HEK293 (cell line): ENCODE data around the gene POR.

Experiments
- CTCF ChIA-PET: fragments of 350-600 bp; formaldehyde crosslinking; extraction: SDS; loops from one replicate; lab custom pipeline; 2021; ENCODE audit warnings: antibody characterized with exemption; lab: Yijun Ruan, JAX
- POLR2A ChIA-PET: fragments of 300-600 bp; formaldehyde crosslinking; extraction: SDS; loops from one replicate; lab custom pipeline; 2020; ENCODE audit warnings: antibody characterized with exemption, inconsistent platforms; lab: Yijun Ruan, JAX
- H3K27ac ChIP-seq: fragments of 200-500 bp; sonication (Bioruptor generic); 2 replicates; pipeline ENCODE4 v1.5.1; 2014; ENCODE audit warnings: low read depth, low read length, control low read depth, inconsistent platforms; ENCODE audit errors: extremely low read depth
- H3K36me3 ChIP-seq, 2 experiments: fragments of 200-500 bp in 1 of 2; sonication (Bioruptor generic) in 1 of 2; 1 replicate in 1 of 2; 2 replicates in 1 of 2; pipeline ENCODE4 v1.5.1; 2014 to 2017; ENCODE audit warnings: inconsistent platforms in 2 of 2, low read length in 2 of 2; ENCODE audit not compliant: control insufficient read depth in 2 of 2, insufficient read depth in 1 of 2
- H3K4me1 ChIP-seq: fragments of 200-500 bp; sonication (Bioruptor generic); 2 replicates; pipeline ENCODE4 v1.5.1; 2014; ENCODE audit warnings: mild to moderate bottlenecking, low read length, inconsistent platforms; ENCODE audit not compliant: control insufficient read depth, insufficient read depth
- H3K4me3 ChIP-seq: 2 replicates; pipeline ENCODE4 v1.5.1; 2011; ENCODE audit warnings: low read depth, mild to moderate bottlenecking, control low read depth, low read length, moderate library complexity
- H3K9me3 ChIP-seq: fragments of 200-500 bp; sonication (Bioruptor generic); 2 replicates; pipeline ENCODE4 v1.5.1; 2014; ENCODE audit warnings: low read depth, low read length, inconsistent platforms; ENCODE audit not compliant: control insufficient read depth, insufficient read depth
- BCL11B ChIP-seq: fragments of 450-650 bp; formaldehyde crosslinking; IDR thresholded peaks from 2 replicates; pipeline ENCODE4 v1.5.1; 2016; ENCODE audit warnings: low read depth, missing biosample characterization, missing genetic modification characterization
- GLIS1 ChIP-seq: fragments of 450-650 bp; formaldehyde crosslinking; IDR thresholded peaks from 2 replicates; pipeline ENCODE4 v1.5.1; 2016; ENCODE audit warnings: missing biosample characterization, missing genetic modification characterization
- KLF10 ChIP-seq: fragments of 450-650 bp; IDR thresholded peaks from 2 replicates; pipeline ENCODE4 v1.5.1; 2018; ENCODE audit warnings: missing biosample characterization, mild to moderate bottlenecking, missing genetic modification characterization
- SCRT1 ChIP-seq: fragments of 450-650 bp; formaldehyde crosslinking; IDR thresholded peaks from 2 replicates; pipeline ENCODE4 v1.5.1; 2016; ENCODE audit warnings: missing biosample characterization, missing genetic modification characterization, borderline replicate concordance
- TCF7L2 ChIP-seq: IDR thresholded peaks from 2 replicates; pipeline ENCODE4 v1.6.1; 2011; ENCODE audit warnings: low read depth, mild to moderate bottlenecking, inconsistent platforms, low read length, moderate library complexity, borderline replicate concordance
- ZFP3 ChIP-seq: fragments of 450-650 bp; formaldehyde crosslinking; IDR thresholded peaks from 2 replicates; pipeline ENCODE4 v1.5.1; 2016; ENCODE audit warnings: low read depth, missing biosample characterization, missing genetic modification characterization
- ZIC2 ChIP-seq: fragments of 450-650 bp; formaldehyde crosslinking; IDR thresholded peaks from 2 replicates; pipeline ENCODE4 v1.5.1; 2016; ENCODE audit warnings: missing biosample characterization, missing genetic modification characterization
- ZNF140 ChIP-seq: fragments of 450-650 bp; formaldehyde crosslinking; IDR thresholded peaks from 2 replicates; pipeline ENCODE4 v1.5.1; 2016; ENCODE audit warnings: missing biosample characterization, missing genetic modification characterization
- ZNF362 ChIP-seq: fragments of 450-650 bp; formaldehyde crosslinking; IDR thresholded peaks from 2 replicates; pipeline ENCODE4 v1.5.1; 2016; ENCODE audit warnings: missing biosample characterization, missing genetic modification characterization
- ZNF521 ChIP-seq: fragments of 450-650 bp; formaldehyde crosslinking; IDR thresholded peaks from 2 replicates; pipeline ENCODE4 v1.5.1; 2017; ENCODE audit warnings: missing biosample characterization, mild to moderate bottlenecking, missing genetic modification characterization
- ZNF670 ChIP-seq: fragments of 450-650 bp; formaldehyde crosslinking; IDR thresholded peaks from 2 replicates; pipeline ENCODE4 v1.5.1; 2016; ENCODE audit warnings: missing biosample characterization, missing genetic modification characterization, low read depth
- ZSCAN30 ChIP-seq: fragments of 450-650 bp; IDR thresholded peaks from 2 replicates; pipeline ENCODE4 v1.5.1; 2018; ENCODE audit warnings: missing biosample characterization, mild to moderate bottlenecking, missing genetic modification characterization, moderate library complexity
- TF ChIP-seq, protein P1 (sequence below): fragments of 450-650 bp; IDR thresholded peaks from 2 replicates; pipeline ENCODE4 v1.5.1; 2018; ENCODE audit warnings: missing biosample characterization, missing genetic modification characterization
- TF ChIP-seq, protein P2 (sequence below): fragments of 450-650 bp; formaldehyde crosslinking; conservative IDR thresholded peaks from 2 replicates; pipeline ENCODE4 v1.5.1; 2016; ENCODE audit warnings: low read depth, missing biosample characterization, missing genetic modification characterization
- TF ChIP-seq, protein P3 (sequence below): fragments of 450-650 bp; formaldehyde crosslinking; IDR thresholded peaks from 2 replicates; pipeline ENCODE4 v1.5.1; 2017; ENCODE audit warnings: missing biosample characterization, missing genetic modification characterization

POR gene

DNA sequence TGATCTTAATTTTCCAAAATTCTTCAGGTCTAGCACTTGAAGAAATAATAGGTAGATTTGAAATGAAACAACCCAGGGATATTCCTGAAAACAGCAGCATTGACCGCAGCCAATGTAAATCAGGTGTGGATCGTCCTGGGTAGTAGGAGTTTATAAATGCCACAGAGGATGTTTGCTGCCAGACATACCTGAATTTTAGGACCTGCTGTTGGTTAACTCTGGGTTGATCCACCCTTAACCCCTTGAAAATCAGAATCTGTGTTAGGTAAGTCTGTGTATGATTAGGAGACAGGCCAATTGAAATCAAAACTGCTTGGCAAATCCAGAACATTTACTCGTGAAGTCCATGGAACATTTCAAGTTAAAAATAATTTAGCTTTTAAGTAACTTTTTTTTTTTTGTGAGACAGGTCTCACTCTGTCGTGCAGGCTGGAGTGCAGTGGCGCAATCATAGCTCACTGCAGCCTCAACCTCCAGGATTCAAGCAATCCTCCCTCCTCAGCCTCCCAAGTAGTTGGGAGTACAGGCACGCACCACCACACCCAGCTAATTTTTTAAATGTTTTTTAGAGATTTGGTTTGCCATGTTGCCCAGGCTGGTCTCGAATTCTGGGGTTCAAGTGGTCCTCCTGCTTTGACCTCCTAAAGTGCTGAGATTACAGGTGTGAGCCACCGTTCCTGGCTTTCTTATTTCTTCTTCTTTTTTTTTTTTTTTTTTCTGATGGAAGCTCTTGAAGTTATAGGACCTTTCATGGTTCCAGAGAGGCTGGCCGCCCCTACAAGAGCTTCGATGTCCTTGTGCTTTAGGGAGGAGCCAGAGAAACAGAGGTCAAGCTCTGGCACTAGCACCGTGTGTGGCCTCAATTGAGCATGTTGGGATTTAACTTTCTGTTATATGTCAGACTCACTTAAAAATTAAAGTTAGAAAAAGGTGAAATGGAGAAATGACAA is 2.0 kb downstream of the POR start:
- 0 out of 2 replicates have a peak, but pooled peaks cover 3% of the 10 kb centered on the region for H3K4me1 ChIP-seq
- H3K27ac ChIP-seq: no peak overlapping the region
- no peaks in the 10 kb centered on the region for H3K36me3 ChIP-seq
- H3K9me3 ChIP-seq: no peaks in the 10 kb centered on the region
- no peak overlapping the region for H3K4me3 ChIP-seq
- TF ChIP-seq ZNF362: no peak
- TF ChIP-seq BCL11B (tag by site-specific recombination): no peak
- no peak for TF ChIP-seq KLF10 (tag by site-specific recombination)
- TF ChIP-seq ZSCAN30 (tag by site-specific recombination): no peak
- TF ChIP-seq ZIC2 (tag by site-specific recombination): no peak
- TF ChIP-seq TCF7L2: no peak
- TF ChIP-seq SCRT1 (tag by site-specific recombination): no peak
- TF ChIP-seq, protein P1, sequence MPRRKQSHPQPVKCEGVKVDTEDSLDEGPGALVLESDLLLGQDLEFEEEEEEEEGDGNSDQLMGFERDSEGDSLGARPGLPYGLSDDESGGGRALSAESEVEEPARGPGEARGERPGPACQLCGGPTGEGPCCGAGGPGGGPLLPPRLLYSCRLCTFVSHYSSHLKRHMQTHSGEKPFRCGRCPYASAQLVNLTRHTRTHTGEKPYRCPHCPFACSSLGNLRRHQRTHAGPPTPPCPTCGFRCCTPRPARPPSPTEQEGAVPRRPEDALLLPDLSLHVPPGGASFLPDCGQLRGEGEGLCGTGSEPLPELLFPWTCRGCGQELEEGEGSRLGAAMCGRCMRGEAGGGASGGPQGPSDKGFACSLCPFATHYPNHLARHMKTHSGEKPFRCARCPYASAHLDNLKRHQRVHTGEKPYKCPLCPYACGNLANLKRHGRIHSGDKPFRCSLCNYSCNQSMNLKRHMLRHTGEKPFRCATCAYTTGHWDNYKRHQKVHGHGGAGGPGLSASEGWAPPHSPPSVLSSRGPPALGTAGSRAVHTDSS (tag by site-specific recombination): no peak
- TF ChIP-seq, protein P2, sequence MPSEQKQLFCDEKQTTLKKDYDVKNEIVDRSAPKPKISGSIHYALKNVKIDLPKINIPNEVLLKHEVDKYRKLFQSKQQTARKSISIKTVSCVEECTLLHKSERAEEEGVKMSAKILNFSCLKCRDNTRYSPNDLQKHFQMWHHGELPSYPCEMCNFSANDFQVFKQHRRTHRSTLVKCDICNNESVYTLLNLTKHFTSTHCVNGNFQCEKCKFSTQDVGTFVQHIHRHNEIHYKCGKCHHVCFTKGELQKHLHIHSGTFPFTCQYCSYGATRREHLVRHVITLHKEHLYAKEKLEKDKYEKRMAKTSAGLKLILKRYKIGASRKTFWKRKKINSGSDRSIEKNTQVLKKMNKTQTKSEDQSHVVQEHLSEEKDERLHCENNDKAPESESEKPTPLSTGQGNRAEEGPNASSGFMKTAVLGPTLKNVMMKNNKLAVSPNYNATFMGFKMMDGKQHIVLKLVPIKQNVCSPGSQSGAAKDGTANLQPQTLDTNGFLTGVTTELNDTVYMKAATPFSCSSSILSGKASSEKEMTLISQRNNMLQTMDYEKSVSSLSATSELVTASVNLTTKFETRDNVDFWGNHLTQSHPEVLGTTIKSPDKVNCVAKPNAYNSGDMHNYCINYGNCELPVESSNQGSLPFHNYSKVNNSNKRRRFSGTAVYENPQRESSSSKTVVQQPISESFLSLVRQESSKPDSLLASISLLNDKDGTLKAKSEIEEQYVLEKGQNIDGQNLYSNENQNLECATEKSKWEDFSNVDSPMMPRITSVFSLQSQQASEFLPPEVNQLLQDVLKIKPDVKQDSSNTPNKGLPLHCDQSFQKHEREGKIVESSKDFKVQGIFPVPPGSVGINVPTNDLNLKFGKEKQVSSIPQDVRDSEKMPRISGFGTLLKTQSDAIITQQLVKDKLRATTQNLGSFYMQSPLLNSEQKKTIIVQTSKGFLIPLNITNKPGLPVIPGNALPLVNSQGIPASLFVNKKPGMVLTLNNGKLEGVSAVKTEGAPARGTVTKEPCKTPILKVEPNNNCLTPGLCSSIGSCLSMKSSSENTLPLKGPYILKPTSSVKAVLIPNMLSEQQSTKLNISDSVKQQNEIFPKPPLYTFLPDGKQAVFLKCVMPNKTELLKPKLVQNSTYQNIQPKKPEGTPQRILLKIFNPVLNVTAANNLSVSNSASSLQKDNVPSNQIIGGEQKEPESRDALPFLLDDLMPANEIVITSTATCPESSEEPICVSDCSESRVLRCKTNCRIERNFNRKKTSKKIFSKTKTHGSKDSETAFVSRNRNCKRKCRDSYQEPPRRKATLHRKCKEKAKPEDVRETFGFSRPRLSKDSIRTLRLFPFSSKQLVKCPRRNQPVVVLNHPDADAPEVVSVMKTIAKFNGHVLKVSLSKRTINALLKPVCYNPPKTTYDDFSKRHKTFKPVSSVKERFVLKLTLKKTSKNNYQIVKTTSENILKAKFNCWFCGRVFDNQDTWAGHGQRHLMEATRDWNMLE: no peak
- TF ChIP-seq, protein P3, sequence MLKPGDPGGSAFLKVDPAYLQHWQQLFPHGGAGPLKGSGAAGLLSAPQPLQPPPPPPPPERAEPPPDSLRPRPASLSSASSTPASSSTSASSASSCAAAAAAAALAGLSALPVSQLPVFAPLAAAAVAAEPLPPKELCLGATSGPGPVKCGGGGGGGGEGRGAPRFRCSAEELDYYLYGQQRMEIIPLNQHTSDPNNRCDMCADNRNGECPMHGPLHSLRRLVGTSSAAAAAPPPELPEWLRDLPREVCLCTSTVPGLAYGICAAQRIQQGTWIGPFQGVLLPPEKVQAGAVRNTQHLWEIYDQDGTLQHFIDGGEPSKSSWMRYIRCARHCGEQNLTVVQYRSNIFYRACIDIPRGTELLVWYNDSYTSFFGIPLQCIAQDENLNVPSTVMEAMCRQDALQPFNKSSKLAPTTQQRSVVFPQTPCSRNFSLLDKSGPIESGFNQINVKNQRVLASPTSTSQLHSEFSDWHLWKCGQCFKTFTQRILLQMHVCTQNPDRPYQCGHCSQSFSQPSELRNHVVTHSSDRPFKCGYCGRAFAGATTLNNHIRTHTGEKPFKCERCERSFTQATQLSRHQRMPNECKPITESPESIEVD (tag by site-specific recombination): no peak
- TF ChIP-seq GLIS1 (tag by site-specific recombination): no peak
- TF ChIP-seq ZFP3 (tag by site-specific recombination): no peak
- no peak for TF ChIP-seq ZNF670 (tag by site-specific recombination)
- no peak for TF ChIP-seq ZNF140 (tag by site-specific recombination)
- TF ChIP-seq ZNF521 (tag by site-specific recombination): no peak
- CTCF ChIA-PET: interaction anchor here (2.0 kb wide), 1 partner anchor 103 kb away, joined by 8 read pairs; no protein-coding TSS in a partner anchor
- POLR2A ChIA-PET: interaction anchor here (0.6 to 2.2 kb wide), 5 partner anchors 12 to 392 kb away, joined by 3 to 8 read pairs (median 5); partner anchors contain the start of gene RHBDD2
